GM23338 (cell line): ENCODE results near the gene ESRP2.

Source experiments
- CREB1 ChIP-seq: fragments of 250-450 bp; sonication (Bioruptor Pico); IDR thresholded peaks from 2 replicates; pipeline ENCODE4 v1.5.0; 2020; ENCODE audit warnings: low read depth, mild to moderate bottlenecking, moderate library complexity
- CTCF ChIP-seq, 2 experiments: fragments of 200-600 bp in 1 of 2; sonication (generic) in 1 of 2; conservative IDR thresholded peaks; 2 replicates each; pipeline versions ENCODE4 v1.5.1 to v1.6.1; 2016 to 2017; ENCODE audit warnings: antibody characterized with exemption in 2 of 2, low read depth in 2 of 2, mild to moderate bottlenecking in 2 of 2, moderate library complexity in 1 of 2
- ETS1 ChIP-seq: IDR thresholded peaks from 2 replicates; pipeline ENCODE4 v1.6.1; 2016; ENCODE audit warnings: antibody characterized with exemption
- EZH2 ChIP-seq: fragments of 200-600 bp; sonication (generic); IDR thresholded peaks from one replicate; pipeline ENCODE4 v1.8.0; 2017; ENCODE audit warnings: antibody characterized with exemption, mild to moderate bottlenecking, low read depth; ENCODE audit not compliant: unreplicated experiment
- EZH2phosphoT487 ChIP-seq: fragments of 200-600 bp; sonication (generic); IDR thresholded peaks from one replicate; pipeline ENCODE4 v1.8.1; 2018; ENCODE audit warnings: antibody characterized with exemption; ENCODE audit not compliant: unreplicated experiment
- JUNB ChIP-seq: IDR thresholded peaks from one replicate; pipeline ENCODE4 v1.6.1; 2016; ENCODE audit warnings: antibody characterized with exemption; ENCODE audit not compliant: unreplicated experiment
- POLR2AphosphoS5 ChIP-seq: IDR thresholded peaks from 2 replicates; pipeline ENCODE4 v1.6.1; 2016; ENCODE audit warnings: antibody characterized with exemption, low read depth
- REST ChIP-seq: IDR thresholded peaks from one replicate; pipeline ENCODE4 v1.6.1; 2018; ENCODE audit warnings: antibody characterized with exemption; ENCODE audit not compliant: unreplicated experiment
- STAT1 ChIP-seq: IDR thresholded peaks from one replicate; pipeline ENCODE4 v1.6.1; 2016; ENCODE audit warnings: antibody characterized with exemption; ENCODE audit not compliant: unreplicated experiment
- ZNF114 ChIP-seq: fragments of 250-450 bp; sonication (Bioruptor Pico); IDR thresholded peaks from 2 replicates; pipeline ENCODE4 v1.5.0; 2020; ENCODE audit warnings: mild to moderate bottlenecking, moderate library complexity

- TF ChIP-seq POLR2AphosphoS5 (no peak), JUNB (no peak), STAT1 (no peak), EZH2 (no peak), CTCF (conservative IDR thresholded peaks at IDR 0.05; ENCODE audit: low read depth in 2 of 2) (no peak), CREB1 (CRISPR knock-in tag) (no peak), REST (no peak), EZH2phosphoT487 (no peak), ETS1 (no peak), ZNF114 (CRISPR knock-in tag) (no peak)
Measured at GRCh38 chr16:68190081-68190480, 45.8 kb downstream of the ESRP2 start.
